Activated CD4-positive, alpha-beta T cell treated with anti-CD3 and anti-CD28 coated beads, Interleukin-2, amount 10 ng/mL, durations not matched to agents 24 days and 14 days (primary cell): ENCODE measurements around the gene SLC39A11. TPM values are rescaled to one million over a fixed set of nuclear protein-coding genes. Genes with fewer than 3 reads are reported as not detected.

ENCODE experiments used
- DNase-seq: peaks from one replicate; pipeline ENCODE4 v3.0.0; 2022
- H3K27ac Mint-ChIP-seq: one replicate; pipeline ENCODE4 v1.8.0; 2022; ENCODE audit warnings: mild to moderate bottlenecking, mixed read lengths
- H3K27me3 Mint-ChIP-seq: one replicate; pipeline ENCODE4 v1.8.0; 2022; ENCODE audit warnings: mixed read lengths
- H3K36me3 Mint-ChIP-seq: one replicate; pipeline ENCODE4 v1.8.0; 2022; ENCODE audit warnings: low read depth, mild to moderate bottlenecking, mixed read lengths
- H3K4me1 Mint-ChIP-seq: one replicate; pipeline ENCODE4 v1.8.0; 2021; ENCODE audit warnings: mixed read lengths
- H3K4me3 Mint-ChIP-seq: one replicate; pipeline ENCODE4 v1.8.0; 2022; ENCODE audit warnings: mild to moderate bottlenecking, moderate library complexity, mixed read lengths
- H3K9me3 Mint-ChIP-seq: one replicate; pipeline ENCODE4 v1.8.0; 2021; ENCODE audit warnings: mixed read lengths
- intact Hi-C: fragments of 100-400 bp; cut with micrococcal nuclease; formaldehyde crosslinking; loops from one replicate; pipeline ENCODE4 v1.15.1; 2023
- total RNA-seq: library from RNA; stranded (reverse); gene quantifications from 2 replicates; pipeline ENCODE4 v1.2.3, GENCODE V29; 2022

The SLC39A11 gene
- total RNA-seq, 1 donor from 2014 or later = 24.6 TPM

DNA sequence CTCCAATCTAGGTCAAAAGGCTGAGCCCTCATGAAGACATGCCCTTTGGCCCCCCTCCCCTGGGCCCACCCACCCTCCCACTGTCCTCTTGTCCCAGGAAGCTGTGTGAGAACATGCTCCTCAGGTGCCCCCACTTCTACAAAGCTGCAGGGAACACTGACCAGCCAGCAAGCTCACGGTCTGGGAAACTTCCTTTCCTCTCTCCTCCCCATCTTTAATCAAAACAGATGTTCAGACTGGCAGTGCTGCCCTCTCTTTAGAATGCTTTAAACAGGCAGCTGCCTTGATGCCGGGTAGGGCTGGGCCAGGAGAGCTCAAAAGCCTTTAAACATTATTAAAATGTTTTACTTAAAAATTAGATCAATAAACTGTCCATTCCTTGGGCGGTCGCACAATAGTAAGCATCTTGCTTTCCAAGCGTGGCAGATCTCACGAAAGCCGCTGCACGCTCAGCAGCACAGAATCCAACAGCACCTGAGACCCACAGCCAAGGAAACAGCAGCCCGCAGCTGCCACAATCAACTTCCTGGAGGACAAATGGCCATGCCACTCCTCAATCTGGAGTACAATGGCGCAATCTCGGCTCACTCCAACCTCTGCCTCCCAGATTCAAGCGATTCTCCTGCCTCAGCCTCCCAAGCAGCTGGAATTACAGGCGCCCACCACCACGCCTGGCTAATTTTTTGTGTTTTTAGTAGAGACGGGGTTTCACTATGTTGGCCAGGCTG is 399.2 kb downstream of the SLC39A11 start:
- H3K4me3 Mint-ChIP-seq = no peak overlapping the region
- H3K9me3 Mint-ChIP-seq = no peaks in the 10 kb centered on the region
- H3K4me1 Mint-ChIP-seq = peaks cover 5% of the 10 kb centered on the region
- H3K27ac Mint-ChIP-seq = no peak overlapping the region
- no peak for DNase-seq
- H3K27me3 Mint-ChIP-seq = no peaks in the 10 kb centered on the region
- H3K36me3 Mint-ChIP-seq = no peaks in the 10 kb centered on the region
- intact Hi-C loops = no loop called here

DNA sequence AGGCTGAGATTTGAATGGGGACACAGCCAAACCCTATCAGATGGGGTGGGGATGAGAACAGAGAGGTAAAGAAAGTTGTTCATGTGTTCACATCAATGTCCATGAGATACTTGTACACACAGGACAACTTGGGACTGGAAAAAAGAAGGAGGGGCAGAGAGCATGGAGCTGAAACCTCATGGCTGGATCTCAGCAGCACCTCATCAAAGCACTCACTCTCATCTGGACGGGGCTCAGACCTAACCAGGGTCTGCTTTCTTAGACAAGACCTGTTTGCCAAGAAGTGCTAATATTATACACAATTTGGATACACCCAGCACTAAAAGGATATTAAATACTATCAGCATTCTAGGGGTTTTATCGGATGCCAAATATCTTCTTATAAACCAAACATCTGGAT is 399.8 kb downstream of the SLC39A11 start:
- intact Hi-C loops = no loop called here
- Mint-ChIP-seq H3K9me3 (no peaks in the 10 kb centered on the region), H3K27me3 (no peaks in the 10 kb centered on the region), H3K4me3 (no peak overlapping the region), H3K4me1 (peaks cover 2% of the 10 kb centered on the region), H3K36me3 (no peaks in the 10 kb centered on the region), H3K27ac (no peak overlapping the region)
- no peak for DNase-seq

DNA sequence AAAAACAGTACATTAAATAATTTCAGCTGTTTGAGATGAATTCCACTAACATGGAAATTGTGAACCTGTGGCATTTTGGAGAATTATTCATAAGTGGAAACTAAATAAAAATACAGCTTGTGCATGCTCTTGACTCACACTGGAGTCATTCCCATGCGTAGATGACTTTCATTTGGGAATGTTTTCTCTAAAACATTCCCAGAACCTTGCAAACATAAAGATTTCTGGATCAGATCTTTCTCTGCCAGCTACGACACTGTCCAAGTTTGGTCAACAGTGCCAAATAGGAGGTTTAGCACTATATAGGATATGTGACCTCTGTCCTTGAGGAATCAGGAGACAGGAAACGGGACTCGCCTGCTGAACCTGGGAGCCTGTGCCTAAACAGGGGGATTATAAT is 400.9 kb downstream of the SLC39A11 start:
- no peak overlapping the region for H3K27ac Mint-ChIP-seq
- H3K36me3 Mint-ChIP-seq = no peaks in the 10 kb centered on the region
- H3K4me1 Mint-ChIP-seq = no peaks in the 10 kb centered on the region
- DNase-seq = no peak
- no peaks in the 10 kb centered on the region for H3K9me3 Mint-ChIP-seq
- H3K27me3 Mint-ChIP-seq = no peaks in the 10 kb centered on the region
- H3K4me3 Mint-ChIP-seq = no peak overlapping the region
- intact Hi-C loops = no loop called here

DNA sequence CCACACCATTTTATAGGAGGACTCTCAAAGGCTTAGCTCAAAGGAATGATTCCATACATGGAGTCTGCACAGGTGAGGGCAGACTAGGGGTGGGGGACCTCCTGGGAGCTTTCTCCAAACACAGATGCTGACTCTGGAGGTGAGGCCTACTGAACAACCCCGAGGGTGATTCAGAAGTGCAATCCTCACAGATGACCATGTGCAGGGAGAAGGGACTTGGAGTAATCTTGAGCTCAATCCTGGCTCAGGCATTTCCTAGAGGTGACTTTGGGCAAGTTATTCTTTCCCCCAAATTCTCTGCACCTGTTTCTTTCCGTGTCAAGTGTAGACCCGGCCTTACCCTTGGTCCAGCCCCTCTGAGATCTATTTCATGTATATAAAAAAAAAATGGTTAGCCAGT is 401.5 kb downstream of the SLC39A11 start:
- intact Hi-C loops = no loop called here
- Mint-ChIP-seq H3K27me3 (no peaks in the 10 kb centered on the region), H3K9me3 (no peaks in the 10 kb centered on the region), H3K27ac (no peak overlapping the region), H3K4me3 (no peak overlapping the region), H3K36me3 (no peaks in the 10 kb centered on the region), H3K4me1 (no peaks in the 10 kb centered on the region)
- DNase-seq = no peak

DNA sequence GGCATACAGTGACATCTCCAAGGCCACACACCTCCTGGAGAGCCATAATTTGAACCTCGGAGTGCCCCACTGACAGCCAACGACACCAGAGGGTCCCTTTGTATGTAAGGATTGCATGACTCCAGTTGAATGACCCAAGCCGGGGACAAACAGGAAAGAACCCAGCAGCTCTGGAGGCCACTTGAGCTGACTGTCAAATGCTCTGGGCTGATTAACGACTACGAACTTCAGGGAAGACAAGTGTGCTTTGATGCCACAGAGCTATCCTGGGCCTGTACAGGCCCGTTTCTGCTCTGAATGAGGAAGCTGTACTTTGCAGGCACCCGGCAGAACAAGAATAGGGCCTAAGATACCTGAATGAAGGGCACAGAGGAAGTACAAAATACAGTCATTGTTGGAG is 404.6 kb downstream of the SLC39A11 start:
- H3K9me3 Mint-ChIP-seq = no peaks in the 10 kb centered on the region
- intact Hi-C loops = no loop called here
- no peaks in the 10 kb centered on the region for H3K4me1 Mint-ChIP-seq
- H3K36me3 Mint-ChIP-seq = no peaks in the 10 kb centered on the region
- H3K27ac Mint-ChIP-seq = no peak overlapping the region
- no peak for DNase-seq
- no peak overlapping the region for H3K4me3 Mint-ChIP-seq
- H3K27me3 Mint-ChIP-seq = no peaks in the 10 kb centered on the region

DNA sequence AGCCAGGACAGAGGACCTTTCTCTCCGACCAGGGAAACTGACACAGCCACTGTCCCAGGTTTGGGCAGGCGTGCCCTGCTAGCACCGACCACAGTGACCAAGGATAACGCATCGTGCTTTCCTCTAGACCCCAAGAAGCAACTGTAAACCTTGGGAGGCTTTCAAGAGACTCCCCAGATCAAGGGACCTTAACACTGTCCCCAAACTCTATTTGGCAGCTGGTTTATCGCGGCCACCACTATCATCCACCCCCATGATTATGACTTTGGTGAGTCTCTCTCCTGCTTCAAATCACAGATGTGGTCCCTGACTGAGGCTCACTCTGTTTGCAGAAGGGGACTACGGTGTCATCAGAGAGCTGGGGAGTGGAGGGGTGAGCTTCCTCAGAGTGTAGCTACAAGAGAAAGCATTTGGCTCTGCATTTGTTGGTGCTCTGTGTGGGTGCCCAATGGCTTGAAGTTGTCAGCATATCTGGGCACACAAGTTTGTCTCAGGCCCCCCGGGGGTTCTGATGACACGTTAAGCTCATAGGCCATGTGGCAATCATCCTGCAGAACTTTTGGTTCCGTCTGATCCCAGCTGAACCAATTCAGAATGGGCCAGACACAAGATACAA is 408.0 kb downstream of the SLC39A11 start:
- no peaks in the 10 kb centered on the region for H3K4me1 Mint-ChIP-seq
- H3K27ac Mint-ChIP-seq = no peak overlapping the region
- no peaks in the 10 kb centered on the region for H3K27me3 Mint-ChIP-seq
- intact Hi-C loops = no loop called here
- no peak overlapping the region for H3K4me3 Mint-ChIP-seq
- DNase-seq = no peak
- no peaks in the 10 kb centered on the region for H3K36me3 Mint-ChIP-seq
- peaks cover 5% of the 10 kb centered on the region for H3K9me3 Mint-ChIP-seq

DNA sequence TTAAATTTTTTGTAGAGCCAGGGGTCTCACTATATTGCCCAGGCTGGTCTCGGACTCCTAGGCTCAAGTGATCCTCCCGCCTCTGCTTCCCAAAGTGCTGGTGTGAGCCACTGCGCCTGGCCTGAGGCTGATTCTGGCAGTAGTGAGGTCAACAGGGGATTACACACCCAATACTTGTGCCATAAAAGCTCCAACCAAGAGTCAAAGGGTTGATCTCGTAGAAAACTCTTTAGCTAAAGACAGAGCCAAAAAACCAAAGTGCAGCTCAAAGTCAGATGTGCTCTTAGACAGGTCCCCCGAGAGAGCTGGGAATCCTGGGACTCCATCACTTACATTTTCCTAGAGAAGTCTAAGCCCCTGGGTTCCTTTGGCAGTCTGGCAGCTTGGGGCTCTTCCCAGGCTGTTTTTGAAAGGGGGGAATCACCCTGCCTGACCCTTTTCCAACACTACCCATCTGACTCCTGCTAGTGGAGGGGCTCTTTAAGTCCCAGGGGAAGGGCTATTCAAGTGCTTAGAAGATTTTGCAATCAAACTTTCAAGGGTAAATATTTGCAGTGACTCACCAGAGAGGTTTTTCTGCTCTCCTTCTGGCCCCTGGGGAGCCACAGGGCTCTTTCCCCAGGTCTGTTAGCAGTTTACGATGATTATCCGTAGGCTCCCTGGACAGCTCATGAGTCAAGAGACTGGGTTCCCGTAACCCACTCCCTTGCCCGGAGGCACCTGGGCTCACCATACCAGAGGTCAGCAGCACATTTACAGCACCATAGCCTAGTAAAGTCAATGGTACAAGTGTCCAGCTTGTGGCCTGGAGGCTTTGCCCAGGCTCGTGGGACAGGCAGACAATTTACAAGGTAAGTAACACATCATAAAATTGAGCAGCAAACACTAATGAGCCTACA is 408.7 kb downstream of the SLC39A11 start:
- Mint-ChIP-seq H3K27me3 (no peaks in the 10 kb centered on the region), H3K4me1 (no peaks in the 10 kb centered on the region), H3K27ac (no peak overlapping the region), H3K4me3 (no peak overlapping the region), H3K9me3 (peaks cover 7% of the 10 kb centered on the region), H3K36me3 (no peaks in the 10 kb centered on the region)
- intact Hi-C loops = no loop called here
- DNase-seq = no peak

DNA sequence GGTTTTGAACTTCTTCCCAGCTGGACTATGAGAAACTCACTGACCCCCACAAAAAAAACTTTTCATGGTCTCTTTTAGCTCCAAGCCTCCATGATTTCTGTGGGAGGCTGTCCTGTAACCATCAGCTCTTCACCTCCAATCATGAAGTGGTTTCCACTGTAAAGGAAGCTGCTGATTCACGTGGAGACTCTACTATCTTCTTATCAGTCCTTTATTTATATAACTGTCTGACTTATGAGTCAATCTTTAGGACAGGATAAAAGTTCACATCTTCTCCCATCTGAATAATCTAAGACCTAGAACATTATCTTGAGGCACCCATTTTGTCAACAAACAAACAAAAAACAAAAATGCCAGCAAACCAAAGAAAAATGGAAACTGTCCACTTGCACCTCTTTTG is 409.9 kb downstream of the SLC39A11 start:
- peaks cover 2% of the 10 kb centered on the region for H3K4me1 Mint-ChIP-seq
- DNase-seq = no peak
- H3K4me3 Mint-ChIP-seq = no peak overlapping the region
- intact Hi-C loops = no loop called here
- no peaks in the 10 kb centered on the region for H3K36me3 Mint-ChIP-seq
- no peaks in the 10 kb centered on the region for H3K27me3 Mint-ChIP-seq
- H3K9me3 Mint-ChIP-seq = peaks cover 8% of the 10 kb centered on the region
- no peak overlapping the region for H3K27ac Mint-ChIP-seq

DNA sequence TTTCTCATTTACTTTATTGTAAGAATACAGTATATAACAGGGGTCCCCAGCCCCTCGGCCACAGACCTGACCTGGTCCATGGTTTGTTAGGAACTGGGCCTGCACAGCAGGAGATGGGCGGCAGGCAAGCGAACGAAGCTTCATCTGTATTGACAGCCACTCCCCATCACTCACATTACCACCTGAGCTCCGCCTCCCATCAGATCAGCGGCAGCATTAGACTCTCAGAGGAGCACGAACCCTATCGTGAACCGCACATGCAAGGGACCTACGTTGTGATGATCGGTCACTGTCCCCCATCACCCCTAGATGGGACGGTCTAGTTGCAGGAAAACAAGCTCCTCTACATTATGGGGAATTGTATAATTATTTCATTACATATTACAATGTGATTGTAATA is 410.6 kb downstream of the SLC39A11 start:
- Mint-ChIP-seq H3K36me3 (no peaks in the 10 kb centered on the region), H3K9me3 (peaks cover 8% of the 10 kb centered on the region), H3K27ac (no peak overlapping the region), H3K4me3 (no peak overlapping the region), H3K4me1 (peaks cover 2% of the 10 kb centered on the region), H3K27me3 (no peaks in the 10 kb centered on the region)
- DNase-seq = no peak
- intact Hi-C loops = no loop called here

DNA sequence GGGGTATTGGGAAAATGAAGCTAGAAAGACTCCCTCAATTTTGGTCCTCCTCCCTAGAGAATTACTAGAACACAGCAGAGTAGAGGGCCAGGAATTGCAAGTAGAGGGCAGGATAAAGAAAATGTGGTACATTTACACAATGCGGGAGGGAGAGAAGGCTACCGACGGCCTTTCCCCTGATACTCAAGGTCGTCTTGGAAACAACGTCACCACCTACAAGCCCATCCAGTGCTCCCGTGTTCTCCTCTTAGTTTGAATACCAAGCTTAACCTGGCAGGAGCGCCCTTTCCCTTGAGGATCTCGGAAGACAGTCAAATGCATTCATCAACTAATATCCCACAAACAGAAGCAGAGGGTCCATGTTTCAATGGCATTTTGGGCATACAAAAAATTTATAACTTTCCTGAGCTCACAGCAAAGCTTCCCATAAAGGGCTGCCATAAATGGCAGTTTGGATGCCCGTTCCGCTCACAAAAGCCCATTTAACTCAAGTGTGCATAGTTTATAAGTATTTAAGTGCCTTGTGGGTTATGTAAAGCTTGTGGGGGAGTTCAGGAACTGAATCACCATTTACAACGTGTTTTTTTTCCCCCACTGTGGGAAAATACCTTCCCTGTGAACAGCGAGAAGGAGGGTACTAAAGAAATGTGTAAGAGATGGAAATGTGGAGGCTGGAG is 414.6 kb downstream of the SLC39A11 start:
- no peak for DNase-seq
- H3K4me1 Mint-ChIP-seq = peaks cover 2% of the 10 kb centered on the region
- intact Hi-C loops = no loop called here
- no peaks in the 10 kb centered on the region for H3K36me3 Mint-ChIP-seq
- no peaks in the 10 kb centered on the region for H3K27me3 Mint-ChIP-seq
- H3K9me3 Mint-ChIP-seq = peaks cover 16% of the 10 kb centered on the region
- no peak overlapping the region for H3K4me3 Mint-ChIP-seq
- no peak overlapping the region for H3K27ac Mint-ChIP-seq

DNA sequence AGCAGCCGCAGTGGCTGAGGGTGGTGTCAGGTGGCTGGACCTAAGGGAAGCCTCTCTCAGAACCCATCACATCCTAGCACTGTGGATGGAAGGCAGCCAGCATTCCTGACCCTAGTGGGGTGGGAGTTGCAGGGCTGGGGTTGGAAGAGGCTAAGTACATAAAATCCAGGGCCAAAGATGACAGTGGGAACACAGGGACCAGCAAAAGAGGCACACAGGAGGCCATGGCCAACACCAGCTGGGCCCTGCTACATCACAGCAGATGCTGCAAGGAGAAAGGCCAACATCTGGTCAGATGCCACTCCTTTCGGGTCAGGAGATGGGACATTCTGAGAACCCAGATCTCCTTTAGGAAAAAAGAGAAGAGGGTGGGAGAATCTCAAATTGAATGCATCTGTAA is 415.4 kb downstream of the SLC39A11 start:
- intact Hi-C loops = no loop called here
- Mint-ChIP-seq H3K27ac (no peak overlapping the region), H3K36me3 (no peaks in the 10 kb centered on the region), H3K9me3 (peaks cover 16% of the 10 kb centered on the region), H3K27me3 (no peaks in the 10 kb centered on the region), H3K4me3 (no peak overlapping the region), H3K4me1 (peaks cover 2% of the 10 kb centered on the region)
- DNase-seq = no peak

DNA sequence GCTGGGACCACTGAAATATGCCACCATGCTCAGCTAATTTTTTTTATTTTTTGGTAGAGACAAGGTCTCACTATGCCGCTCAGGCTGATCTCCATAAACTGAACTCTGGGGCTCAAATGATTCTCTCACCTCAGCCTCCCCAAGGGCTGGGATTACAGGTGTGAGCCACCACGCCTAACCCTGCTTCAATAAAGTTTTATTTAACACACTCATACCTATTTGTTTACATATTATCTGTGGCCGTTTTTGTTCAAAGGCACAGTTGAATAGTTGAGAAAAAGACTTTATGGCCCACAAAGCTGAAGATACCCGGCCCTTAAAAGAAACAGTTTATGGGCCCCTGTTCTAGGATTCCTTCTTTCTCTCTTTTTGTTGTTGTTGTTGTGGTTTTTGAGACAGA is 419.8 kb downstream of the SLC39A11 start:
- Mint-ChIP-seq H3K27me3 (no peaks in the 10 kb centered on the region), H3K9me3 (peaks cover 8% of the 10 kb centered on the region), H3K27ac (no peak overlapping the region), H3K4me3 (no peak overlapping the region), H3K36me3 (no peaks in the 10 kb centered on the region), H3K4me1 (peaks cover 1% of the 10 kb centered on the region)
- DNase-seq = no peak
- intact Hi-C loops = no loop called here

DNA sequence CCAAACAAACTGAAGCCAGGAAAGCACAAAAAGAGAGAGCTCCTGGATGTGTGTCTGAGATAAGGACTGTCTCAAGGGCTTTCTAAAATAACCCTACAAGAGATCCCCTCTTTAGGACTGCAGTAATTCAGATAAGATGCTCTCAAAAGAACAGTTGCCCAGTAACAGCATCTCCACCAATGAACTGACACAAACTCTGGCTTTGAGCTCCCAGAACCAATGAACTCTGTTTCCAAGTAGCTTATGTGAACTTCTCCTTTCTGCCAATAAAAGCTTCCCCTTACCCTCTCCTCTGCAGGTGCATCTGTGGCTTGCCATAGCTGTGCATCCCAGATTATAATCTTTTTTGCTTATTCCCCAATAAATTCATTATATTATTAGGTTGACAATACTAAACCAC is 421.5 kb downstream of the SLC39A11 start:
- DNase-seq = no peak
- Mint-ChIP-seq H3K4me1 (no peaks in the 10 kb centered on the region), H3K9me3 (peaks cover 8% of the 10 kb centered on the region), H3K4me3 (no peak overlapping the region), H3K36me3 (no peaks in the 10 kb centered on the region), H3K27me3 (no peaks in the 10 kb centered on the region), H3K27ac (no peak overlapping the region)
- intact Hi-C loops = no loop called here
